B cell (primary cell): Measurements from ENCODE around the gene PXK. TPM values are rescaled to one million over a fixed set of nuclear protein-coding genes. Genes with fewer than 3 reads are reported as not detected.

Experiments used
- ATAC-seq: fragments of 200-7000 bp; cut with Tn5 transposase; one replicate; pipeline ENCODE4 v1.10.0; 2021; ENCODE audit warnings: low read depth, mild to moderate bottlenecking, moderate number of reproducible peaks, moderate library complexity
- CTCF ChIA-PET: fragments of 350-600 bp; sonication (Branson Sonifier 250); formaldehyde crosslinking; loops from one replicate; lab custom pipeline; 2021; ENCODE audit warnings: antibody characterized with exemption, inconsistent platforms; lab: Charles Lee
- POLR2A ChIA-PET: fragments of 350-600 bp; sonication (Branson Sonifier 250); formaldehyde crosslinking; loops from one replicate; lab custom pipeline; 2021; ENCODE audit warnings: antibody characterized with exemption; lab: Charles Lee
- DNase-seq: peaks from one replicate; pipeline ENCODE4 v3.0.0; 2013
- H2AFZ ChIP-seq: 2 replicates; pipeline ENCODE4 v1.6.1; 2012; ENCODE audit warnings: mild to moderate bottlenecking, low read depth, low read length; ENCODE audit not compliant: insufficient read depth, poor library complexity, severe bottlenecking
- H3K27ac ChIP-seq, 2 donors: 1 replicate in 1 of 2; 2 replicates in 1 of 2; pipeline ENCODE4 v1.5.1; 2012 to 2013; ENCODE audit warnings: low read length in 2 of 2, mild to moderate bottlenecking in 2 of 2, moderate library complexity in 1 of 2
- H3K27me3 ChIP-seq, 4 experiments: fragments of 200-600 bp in 1 of 4; sonication (generic) in 1 of 4; replicated peaks in 1 of 4; 1 replicate in 2 of 4; 2 replicates in 2 of 4; pipeline versions ENCODE4 v1.6.1 to v1.7.0; 2013 to 2016; ENCODE audit warnings: low read length in 3 of 4, mild to moderate bottlenecking in 2 of 4, mixed read lengths in 1 of 4, moderate library complexity in 1 of 4; ENCODE audit not compliant: insufficient read depth in 4 of 4, control insufficient read depth in 3 of 4; ENCODE audit errors: control extremely low read depth in 1 of 4
- H3K36me3 ChIP-seq, 2 experiments: replicated peaks in 1 of 2; 1 replicate in 1 of 2; 2 replicates in 1 of 2; pipeline versions ENCODE4 v1.6.1 to v1.7.1; 2013; ENCODE audit warnings: low read length in 1 of 2; ENCODE audit not compliant: insufficient read depth in 2 of 2, control insufficient read depth in 1 of 2; ENCODE audit errors: control extremely low read depth in 1 of 2, extremely low read depth in 1 of 2
- H3K4me1 ChIP-seq, 2 donors: fragments of 200-600 bp in 1 of 2; sonication (generic) in 1 of 2; 1 replicate in 1 of 2; 2 replicates in 1 of 2; pipeline versions ENCODE4 v1.5.1 to v1.6.1; 2013 to 2017; ENCODE audit warnings: low read length in 2 of 2; ENCODE audit not compliant: control insufficient read depth in 2 of 2, insufficient read depth in 2 of 2
- H3K4me2 ChIP-seq: replicated peaks from 2 replicates; pipeline ENCODE3; 2012; ENCODE audit warnings: mild to moderate bottlenecking, low read depth, low read length; ENCODE audit not compliant: poor library complexity, severe bottlenecking
- H3K4me3 ChIP-seq, 5 experiments: fragments of 200-600 bp in 1 of 5; sonication (generic) in 1 of 5; 1 replicate in 3 of 5; 2 replicates in 2 of 5; pipeline versions ENCODE4 v1.5.1 to v1.7.0; 2011 to 2016; ENCODE audit warnings: low read length in 4 of 5, mild to moderate bottlenecking in 4 of 5, low read depth in 2 of 5, control low read depth in 1 of 5, moderate library complexity in 1 of 5; ENCODE audit not compliant: insufficient read depth in 1 of 5; ENCODE audit errors: control extremely low read depth in 1 of 5, extremely low read depth in 1 of 5
- H3K79me2 ChIP-seq: fragments of 200-600 bp; sonication (generic); one replicate; pipeline ENCODE4 v1.6.0; 2016; ENCODE audit warnings: low read length; ENCODE audit not compliant: control insufficient read depth, insufficient read depth
- H3K9ac ChIP-seq: fragments of 200-600 bp; sonication (generic); 2 replicates; pipeline ENCODE4 v1.6.1; 2017; ENCODE audit warnings: mild to moderate bottlenecking, low read length, moderate library complexity
- H3K9me3 ChIP-seq, 3 donors: one replicate each; pipeline versions ENCODE4 v1.6.1 to v1.7.1; 2013; ENCODE audit warnings: low read length in 2 of 3; ENCODE audit not compliant: control insufficient read depth in 2 of 3, insufficient read depth in 1 of 3; ENCODE audit errors: control extremely low read depth in 1 of 3
- H4K20me1 ChIP-seq: 2 replicates; pipeline ENCODE4 v1.6.0; 2012; ENCODE audit warnings: mild to moderate bottlenecking, low read length; ENCODE audit not compliant: insufficient read depth, control insufficient read depth, poor library complexity, severe bottlenecking
- H3K27ac Mint-ChIP-seq: one replicate; pipeline ENCODE4 v1.8.0; 2021; ENCODE audit warnings: mixed read lengths
- H3K27me3 Mint-ChIP-seq: one replicate; pipeline ENCODE4 v1.8.0; 2021; ENCODE audit warnings: mixed read lengths
- H3K4me1 Mint-ChIP-seq: one replicate; pipeline ENCODE4 v1.8.0; 2021; ENCODE audit warnings: mixed read lengths
- H3K4me3 Mint-ChIP-seq: one replicate; pipeline ENCODE4 v1.8.0; 2021; ENCODE audit warnings: mixed read lengths
- H3K9me3 Mint-ChIP-seq: one replicate; pipeline ENCODE4 v1.8.0; 2022; ENCODE audit warnings: mixed read lengths; ENCODE audit not compliant: insufficient read depth
- CTCF ChIP-seq: fragments of 200-600 bp; IDR thresholded peaks from one replicate; pipeline ENCODE4 v1.8.0; 2022; ENCODE audit warnings: antibody characterized with exemption, mild to moderate bottlenecking
- EZH2 ChIP-seq: IDR thresholded peaks from 2 replicates; pipeline ENCODE4 v1.6.1; 2012; ENCODE audit warnings: borderline replicate concordance, low read depth, mild to moderate bottlenecking, moderate library complexity, low read length; ENCODE audit not compliant: insufficient read depth, poor library complexity, severe bottlenecking
- WGBS: methylation state at CpG from one replicate; pipeline ENCODE4 v1.1.5; 2013; ENCODE audit warnings: missing lambda C conversion rate; ENCODE audit not compliant: insufficient coverage; 5-methylcytosine and 5-hydroxymethylcytosine counted together
- intact Hi-C: fragments of 100-400 bp; cut with micrococcal nuclease; formaldehyde crosslinking; loops from one replicate; pipeline ENCODE4 v1.10.0; 2022
- polyA plus RNA-seq: library from polyadenylated mRNA; depleted of rRNA; stranded (reverse); fragments of >200 nt; gene quantifications from 2 replicates; pipeline ENCODE4 v1.2.3, GENCODE V29; 2012
- total RNA-seq, 2 donors: library from RNA; stranded (reverse); fragments of 120-200 nt in 1 of 2; gene quantifications; 1 replicate in 1 of 2; 2 replicates in 1 of 2; pipeline versions ENCODE4 v1.2.3 to v1.2.4, GENCODE V29; 2013 to 2022

The PXK gene
- total and polyA plus RNA-seq, 2 donors (not counting 1 experiment from before 2014, with no cell fraction given): 46.8 to 104 TPM

GRCh38 chr3:58411851-58412830 lies 79.4 kb downstream of the PXK start:
- Histone ChIP-seq H3K27me3 (no peaks in the 10 kb centered on the region), H3K27ac (peak overlapping the region in 1 of 2 donors; percentile 43), H3K9me3 (no peaks in the 10 kb centered on the region), H3K79me2 (peaks cover 45% of the 10 kb centered on the region), H4K20me1 (no peaks in the 10 kb centered on the region), H3K36me3 (peaks cover 4 to 74% of the 10 kb centered on the region in 2 experiments), H3K4me2 (no peak overlapping the region), H2AFZ (no peak overlapping the region), H3K9ac (no peak overlapping the region), H3K4me1 (peaks cover 14% of the 10 kb centered on the region in 2 donors), H3K4me3 (no peak overlapping the region)
- no peak for DNase-seq
- H3K27ac Mint-ChIP-seq: peak overlapping the region; percentile 32
- ChIA-PET CTCF (interaction anchor here (0.8 to 4.4 kb wide), 16 partner anchors 10 to 234 kb away, joined by 3 to 48 read pairs (median 5); partner anchors contain the start of genes HTD2, PDHB, PXK and RPP14), POLR2A (interaction anchor here (0.8 kb wide), 1 partner anchor 78 kb away, joined by 3 read pairs; no protein-coding TSS in a partner anchor)
- H3K4me1 Mint-ChIP-seq: peaks cover 41% of the 10 kb centered on the region
- H3K9me3 Mint-ChIP-seq: no peaks in the 10 kb centered on the region
- TF ChIP-seq CTCF (no peak), EZH2 (no peak)
- no peak overlapping the region for H3K4me3 Mint-ChIP-seq
- WGBS: 93% methylated on average over 5 of the region's 8 CpGs
- ATAC-seq: no peak
- H3K27me3 Mint-ChIP-seq: no peaks in the 10 kb centered on the region
- intact Hi-C loops: loop anchor here (5.0 kb wide), 1 partner anchor 225 kb away; no protein-coding TSS in a partner anchor
